Heart right ventricle (tissue), 16 donors: ENCODE measurements around the gene ADH4. TPM values are rescaled to one million over a fixed set of nuclear protein-coding genes. Genes with fewer than 3 reads are reported as not detected.
"Not testable (repeated sequence)": the region's sequence is repeated elsewhere in the genome, so short reads cannot be mapped to it uniquely, and the experiment has no call there.

Source experiments
- ATAC-seq, 8 donors: fragments of 200-7000 bp; cut with Tn5 transposase; one replicate each; pipeline ENCODE4 v1.9.1; 2020; ENCODE audit warnings: mild to moderate bottlenecking in 8 of 8, moderate library complexity in 8 of 8, moderate number of reproducible peaks in 1 of 8
- DNase-seq, 2 donors: peaks; one replicate each; pipeline ENCODE4 v3.0.0-alpha.2; 2020
- H3K27ac ChIP-seq, 10 donors: fragments of 200-600 bp; sonication (generic) in 2 of 10; one replicate each; pipeline versions ENCODE4 v1.5.0 to v1.8.0; 2020 to 2022; ENCODE audit warnings: mild to moderate bottlenecking in 3 of 10
- H3K27me3 ChIP-seq, 7 donors: fragments of 200-600 bp; one replicate each; pipeline ENCODE4 v1.8.0; 2021 to 2022; ENCODE audit warnings: mild to moderate bottlenecking in 2 of 7
- H3K36me3 ChIP-seq, 9 donors: fragments of 200-600 bp; sonication (generic) in 1 of 9; one replicate each; pipeline versions ENCODE4 v1.5.0 to v1.8.0; 2020 to 2022; ENCODE audit warnings: mild to moderate bottlenecking in 2 of 9
- H3K4me1 ChIP-seq, 9 donors: fragments of 200-600 bp; sonication (generic) in 1 of 9; one replicate each; pipeline versions ENCODE4 v1.5.0 to v1.8.0; 2020 to 2022; ENCODE audit warnings: mild to moderate bottlenecking in 4 of 9
- H3K4me3 ChIP-seq, 10 donors: fragments of 200-600 bp; sonication (generic) in 2 of 10; one replicate each; pipeline versions ENCODE4 v1.5.0 to v1.8.0; 2020 to 2022; ENCODE audit warnings: mild to moderate bottlenecking in 7 of 10, moderate library complexity in 2 of 10
- H3K9me3 ChIP-seq, 11 donors: fragments of 200-600 bp in 10 of 11; sonication (generic) in 2 of 11; one replicate each; pipeline versions ENCODE4 v1.5.0 to v1.8.0; 2013 to 2022; ENCODE audit warnings: mild to moderate bottlenecking in 2 of 11, control low read depth in 1 of 11, moderate library complexity in 1 of 11
- WGBS, 2 donors: extraction: QIAGEN DNeasy Blood & Tissue Kit; methylation state at CpG; one replicate each; pipeline ENCODE4 v1.1.7; 2013; ENCODE audit warnings: inconsistent platforms in 1 of 2; 5-methylcytosine and 5-hydroxymethylcytosine counted together
- intact Hi-C, 10 donors: fragments of 100-400 bp; cut with DNase I; formaldehyde crosslinking; loops; one replicate each; pipeline versions ENCODE4 v1.11.1 to v1.14.2; 2022
- long read RNA-seq, 3 donors: library from polyadenylated mRNA; unstranded; transcript quantifications; one replicate each; pipeline ENCODE4 v2.0.0, GENCODE V29; 2020 to 2021
- polyA plus RNA-seq, 2 donors: library from polyadenylated mRNA; stranded (reverse); fragments of 200-250 nt; gene quantifications; one replicate each; pipeline ENCODE4 v1.2.3, GENCODE V29; 2013
- total RNA-seq, 10 donors: library from RNA; stranded (reverse); fragmentation: NEBNext Ultra II Directional in 3 of 10; extraction: Animal tissue kit (Norgen Biotek cat#: 25700) in 3 of 10; gene quantifications; one replicate each; pipeline versions ENCODE4 v1.2.1 to v1.2.4, GENCODE V29; 2021 to 2023
- TF ChIP-seq, protein P1 (sequence below), 9 donors: fragments of 200-600 bp; sonication (generic) in 2 of 9; IDR thresholded peaks; one replicate each; pipeline versions ENCODE4 v1.5.0 to v1.8.0; 2021 to 2022; ENCODE audit warnings: antibody characterized with exemption in 9 of 9, mild to moderate bottlenecking in 5 of 9, moderate library complexity in 1 of 9
- donor health status: Arrhythmogenic right ventricular cardiomyopathy.
- donor health status: ischemic (EF 13 %, LVEDD 7.1; RV severe dilation, severe dysfunction).
- donor health status: healthy with polysubstance abuse.
- donor health status: DM: no; HTN: yes; CAD: no.
- donor health status: DM: no; HTN: no; CAD: no.
- donor health status: ischemic (EF 25% LVEDD 6.9; RV normal size, moderate dysfunction).
- donor health status: ischemic (EF 25% LVEDD 5.7; RV mildly dilated, moderate dysfunction).
- donor health status: healthy.
- donor health status: DM: yes; HTN: yes; CAD: no.
- donor health status: Ischemic cardiomyopathy.
- donor health status: ischemic (EF 35%, LVEDD 5.7; RV mildly dilated, moderate dysfunction).
- donor health status: nonischemic (EF 11% LVEDD 7.7; RV severe dilation, severe dysfunction).
- donor health status: DM: yes; HTN: yes; CAD: no.
- donor health status: PGD.
- donor health status: ischemic (EF 29% LVEDD 5.4; RV normal size, mild dysfunction).
- donor health status: nonischemic (EF 23%, LVEDD 6.1; RV moderate dilation, normal function).

The ADH4 gene
- total RNA-seq, result not detected
- under 1 TPM in 1 of 2 donors, not detected in 1; 0.04 TPM for polyA plus RNA-seq
- long read RNA-seq, donor 1, result 0 reads
- long read RNA-seq, donor 2, result 0 reads
- long read RNA-seq, donor 3, result 0 reads

DNA sequence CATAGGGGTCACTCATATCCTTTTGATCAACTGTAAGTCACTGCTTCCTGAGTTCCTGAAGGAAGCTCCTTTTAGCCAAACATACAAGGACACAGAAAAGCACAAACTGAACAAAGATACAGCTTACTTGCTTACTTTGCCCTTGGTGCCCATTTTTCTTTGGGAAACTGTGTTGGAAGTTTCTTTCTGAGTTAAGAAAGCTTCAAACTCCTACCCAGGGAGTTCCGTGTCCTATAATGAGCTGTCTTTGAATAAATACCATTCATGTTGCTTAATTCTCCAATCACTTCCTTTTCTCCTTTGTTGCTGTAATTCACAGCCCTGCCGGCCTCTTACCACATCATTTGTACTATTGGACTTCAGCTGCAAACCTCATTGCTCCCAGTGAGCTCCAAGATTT, at the start of gene ADH4:
ADH4 (minus strand) TSS at position 228 of the 400 bp plus-strand sequence; CDS start at position 153, 75 bp downstream.
- Histone ChIP-seq H3K4me1 (peaks cover 0 to 7% (median 0%) of the 10 kb centered on the region in 9 donors), H3K27me3 (no peaks in the 10 kb centered on the region), H3K9me3 (no peaks in the 10 kb centered on the region), H3K4me3 (no peak within 1 kb of the TSS), H3K27ac (peak within 1 kb of the TSS in 1 of 10 donors; percentile 42), H3K36me3 (no peaks in the 10 kb centered on the region)
- intact Hi-C loops, result no loop called here
- ATAC-seq (no peak), DNase-seq (no peak)
- TF ChIP-seq, protein P1, sequence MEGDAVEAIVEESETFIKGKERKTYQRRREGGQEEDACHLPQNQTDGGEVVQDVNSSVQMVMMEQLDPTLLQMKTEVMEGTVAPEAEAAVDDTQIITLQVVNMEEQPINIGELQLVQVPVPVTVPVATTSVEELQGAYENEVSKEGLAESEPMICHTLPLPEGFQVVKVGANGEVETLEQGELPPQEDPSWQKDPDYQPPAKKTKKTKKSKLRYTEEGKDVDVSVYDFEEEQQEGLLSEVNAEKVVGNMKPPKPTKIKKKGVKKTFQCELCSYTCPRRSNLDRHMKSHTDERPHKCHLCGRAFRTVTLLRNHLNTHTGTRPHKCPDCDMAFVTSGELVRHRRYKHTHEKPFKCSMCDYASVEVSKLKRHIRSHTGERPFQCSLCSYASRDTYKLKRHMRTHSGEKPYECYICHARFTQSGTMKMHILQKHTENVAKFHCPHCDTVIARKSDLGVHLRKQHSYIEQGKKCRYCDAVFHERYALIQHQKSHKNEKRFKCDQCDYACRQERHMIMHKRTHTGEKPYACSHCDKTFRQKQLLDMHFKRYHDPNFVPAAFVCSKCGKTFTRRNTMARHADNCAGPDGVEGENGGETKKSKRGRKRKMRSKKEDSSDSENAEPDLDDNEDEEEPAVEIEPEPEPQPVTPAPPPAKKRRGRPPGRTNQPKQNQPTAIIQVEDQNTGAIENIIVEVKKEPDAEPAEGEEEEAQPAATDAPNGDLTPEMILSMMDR (IDR thresholded peaks at IDR 0.05), result no peak
- 32 to 56% methylated on average over 2 of the region's 2 CpGs for WGBS, 2 donors

DNA sequence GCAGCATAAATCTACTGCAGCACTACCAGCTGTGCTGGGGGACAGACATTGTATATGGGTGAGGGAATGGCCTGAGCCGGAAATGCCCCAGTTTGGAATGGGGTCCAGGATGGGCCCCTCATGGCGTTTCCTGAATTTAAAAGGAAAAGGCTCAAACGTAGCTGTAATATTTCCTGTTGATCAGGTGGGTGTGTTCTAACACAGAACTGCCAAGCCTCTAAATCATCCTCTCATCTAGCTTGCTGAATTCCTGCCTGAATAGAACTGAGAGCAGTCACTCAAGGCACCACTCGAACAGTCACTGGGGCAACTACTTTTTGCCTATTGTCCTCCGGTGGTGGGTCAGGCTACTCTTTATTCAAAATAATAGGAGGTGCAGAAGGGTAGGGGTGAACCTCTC, 46.2 kb upstream of the ADH4 start:
- no peaks in the 10 kb centered on the region for H3K36me3 ChIP-seq
- no peak overlapping the region for H3K4me3 ChIP-seq
- H3K4me1 ChIP-seq, result no peaks in the 10 kb centered on the region
- DNase-seq, result no peak
- intact Hi-C loops, result no loop called here
- no peaks in the 10 kb centered on the region for H3K27me3 ChIP-seq
- H3K27ac ChIP-seq, result no peak overlapping the region
- WGBS, 2 donors, result 64 to 72% methylated on average over 5 of the region's 5 CpGs
- TF ChIP-seq, protein P1 (IDR thresholded peaks at IDR 0.05), result no peak
- peak in 1 of 8 donors; percentile 38 for ATAC-seq
- H3K9me3 ChIP-seq, result peaks cover 0 to 20% (median 0%) of the 10 kb centered on the region in 11 donors

DNA sequence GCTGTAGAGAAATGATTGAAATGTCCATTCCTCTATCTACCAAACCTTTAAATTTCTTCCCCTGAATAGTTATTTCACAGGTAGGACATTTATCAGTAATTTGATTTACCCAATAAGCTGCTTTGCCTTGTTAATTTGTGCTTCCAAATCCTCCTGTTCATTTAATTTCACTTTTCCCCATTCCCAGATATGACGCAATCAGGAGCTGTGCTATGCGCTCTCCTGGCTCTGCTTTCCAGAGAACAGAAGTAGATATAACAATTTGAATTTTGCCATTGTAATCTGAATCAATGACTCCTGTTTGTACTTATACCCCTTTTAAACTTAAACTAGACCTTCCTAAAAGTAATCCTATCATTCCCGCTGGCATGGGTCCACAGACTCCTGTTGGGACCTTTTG, 45.8 kb upstream of the ADH4 start:
- DNase-seq, H3K36me3 ChIP-seq, H3K27me3 ChIP-seq, H3K4me3 ChIP-seq, intact Hi-C loops, H3K27ac ChIP-seq, H3K4me1 ChIP-seq, ATAC-seq: not testable (repeated sequence)
- peaks cover 0 to 24% (median 0%) of the 10 kb centered on the region in 11 donors for H3K9me3 ChIP-seq
- WGBS, 2 donors, result 92% methylated on average over 3 of the region's 3 CpGs

DNA sequence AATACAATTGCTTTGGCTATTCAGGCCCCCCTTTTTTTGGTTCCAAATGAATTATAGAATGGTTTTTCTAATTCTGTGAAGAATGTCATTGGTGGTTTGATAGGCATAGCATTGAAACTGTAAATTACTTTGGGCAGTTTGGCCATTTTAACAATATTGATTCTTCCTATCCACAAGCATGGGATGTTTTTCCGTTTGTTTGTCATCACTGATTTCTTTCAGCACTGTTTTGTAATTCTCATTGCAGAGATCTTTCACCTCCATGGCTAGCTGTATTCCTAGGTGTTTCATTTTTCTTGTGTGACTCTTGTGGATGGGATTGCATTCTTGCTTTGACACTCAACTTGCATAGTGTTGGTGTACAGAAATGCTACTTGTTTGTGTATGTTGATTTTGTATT, 41.9 kb upstream of the ADH4 start:
- DNase-seq (no peak), ATAC-seq (no peak)
- Histone ChIP-seq H3K4me3 (no peak overlapping the region), H3K27ac (no peak overlapping the region), H3K9me3 (peaks cover 0 to 21% (median 0%) of the 10 kb centered on the region in 11 donors), H3K36me3 (no peaks in the 10 kb centered on the region), H3K4me1 (no peaks in the 10 kb centered on the region), H3K27me3 (no peaks in the 10 kb centered on the region)
- intact Hi-C loops, result no loop called here
- WGBS, 2 donors, result 77 to 85% methylated on average over 1 of the region's 1 CpG
- TF ChIP-seq, protein P1 (IDR thresholded peaks at IDR 0.05), result no peak

DNA sequence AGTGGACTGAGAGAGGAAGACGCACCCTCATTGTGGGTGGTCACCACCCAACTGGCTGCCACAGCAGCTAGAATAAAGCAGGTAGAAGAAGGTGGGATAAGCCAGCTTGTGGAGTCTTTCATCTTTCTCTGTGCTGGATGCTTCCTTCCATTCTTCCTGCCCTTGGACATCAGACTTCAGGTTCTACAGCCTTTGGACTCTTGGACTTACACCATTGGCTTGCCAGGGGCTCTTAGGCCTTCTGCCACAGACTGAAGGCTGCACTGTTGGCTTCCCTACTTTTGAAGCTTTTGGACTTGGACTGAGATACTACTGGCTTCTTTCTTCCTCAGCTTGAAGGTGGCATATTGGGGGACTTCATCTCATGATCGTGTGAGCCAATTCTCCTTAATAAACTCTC, 41.5 kb upstream of the ADH4 start:
- ATAC-seq (no peak), DNase-seq (no peak)
- Histone ChIP-seq H3K36me3 (no peaks in the 10 kb centered on the region), H3K9me3 (peaks cover 0 to 21% (median 0%) of the 10 kb centered on the region in 11 donors), H3K4me1 (no peaks in the 10 kb centered on the region), H3K27ac (no peak overlapping the region), H3K4me3 (no peak overlapping the region), H3K27me3 (no peaks in the 10 kb centered on the region)
- 94 to 95% methylated on average over 2 of the region's 2 CpGs for WGBS, 2 donors
- intact Hi-C loops, result no loop called here
- TF ChIP-seq, protein P1 (IDR thresholded peaks at IDR 0.05), result no peak
